ENCODE results near the gene GPR151.

DNA sequence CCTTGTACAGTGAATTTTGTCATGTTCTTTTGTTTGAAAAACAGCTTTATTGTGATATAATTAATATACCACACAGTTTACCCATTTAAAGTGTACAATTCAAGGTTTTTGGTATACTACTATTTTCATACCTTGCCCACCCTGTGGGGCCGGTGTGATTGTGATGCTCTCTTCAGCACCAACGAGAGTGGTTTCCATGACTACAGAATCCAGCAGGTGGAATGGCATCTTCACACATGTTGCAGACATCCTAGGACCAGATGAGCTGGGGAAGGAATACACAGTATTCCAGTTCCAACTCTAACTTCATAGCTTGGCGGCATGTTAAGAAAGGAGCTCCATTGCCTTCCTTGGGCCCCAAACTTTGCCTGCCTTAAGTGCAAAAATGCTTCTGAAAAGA lies 7.7 kb upstream of the GPR151 start:
- no peak for TF ChIP-seq GABPA (IDR thresholded peaks at IDR 0.05; ENCODE audit: borderline replicate concordance, insufficient read depth, low read length)
- TF ChIP-seq, protein P1, sequence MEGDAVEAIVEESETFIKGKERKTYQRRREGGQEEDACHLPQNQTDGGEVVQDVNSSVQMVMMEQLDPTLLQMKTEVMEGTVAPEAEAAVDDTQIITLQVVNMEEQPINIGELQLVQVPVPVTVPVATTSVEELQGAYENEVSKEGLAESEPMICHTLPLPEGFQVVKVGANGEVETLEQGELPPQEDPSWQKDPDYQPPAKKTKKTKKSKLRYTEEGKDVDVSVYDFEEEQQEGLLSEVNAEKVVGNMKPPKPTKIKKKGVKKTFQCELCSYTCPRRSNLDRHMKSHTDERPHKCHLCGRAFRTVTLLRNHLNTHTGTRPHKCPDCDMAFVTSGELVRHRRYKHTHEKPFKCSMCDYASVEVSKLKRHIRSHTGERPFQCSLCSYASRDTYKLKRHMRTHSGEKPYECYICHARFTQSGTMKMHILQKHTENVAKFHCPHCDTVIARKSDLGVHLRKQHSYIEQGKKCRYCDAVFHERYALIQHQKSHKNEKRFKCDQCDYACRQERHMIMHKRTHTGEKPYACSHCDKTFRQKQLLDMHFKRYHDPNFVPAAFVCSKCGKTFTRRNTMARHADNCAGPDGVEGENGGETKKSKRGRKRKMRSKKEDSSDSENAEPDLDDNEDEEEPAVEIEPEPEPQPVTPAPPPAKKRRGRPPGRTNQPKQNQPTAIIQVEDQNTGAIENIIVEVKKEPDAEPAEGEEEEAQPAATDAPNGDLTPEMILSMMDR (IDR thresholded peaks at IDR 0.05; ENCODE audit: control extremely low read depth in 1 of 3, insufficient read depth in 1 of 3, low read depth in 1 of 3, low read length in 3 of 3) = no peak
- TF ChIP-seq CEBPB (IDR thresholded peaks at IDR 0.05; ENCODE audit: low read depth, low read length) = no peak
- no peak for TF ChIP-seq NRF1 (IDR thresholded peaks at IDR 0.05; ENCODE audit: low read depth, low read length)
- no peak for TF ChIP-seq EZH2 (IDR thresholded peaks at IDR 0.05; ENCODE audit: low read depth, low read length, severe bottlenecking)
- TF ChIP-seq JUN (IDR thresholded peaks at IDR 0.05; ENCODE audit: low read depth, low read length) = no peak
- no peak for TF ChIP-seq POU5F1 (IDR thresholded peaks at IDR 0.05; ENCODE audit: low read depth, low read length)
